RKO (cell line): ENCODE measurements around the gene PLEKHM2.
A peak's percentile ranks its signal among the peaks of the same experiment; 100 is the strongest.

Source experiments
- DNase-seq: peaks from one replicate; pipeline ENCODE4 v3.0.0-alpha.2; 2016; ENCODE audit warnings: low spot score

PLEKHM2 gene

DNA sequence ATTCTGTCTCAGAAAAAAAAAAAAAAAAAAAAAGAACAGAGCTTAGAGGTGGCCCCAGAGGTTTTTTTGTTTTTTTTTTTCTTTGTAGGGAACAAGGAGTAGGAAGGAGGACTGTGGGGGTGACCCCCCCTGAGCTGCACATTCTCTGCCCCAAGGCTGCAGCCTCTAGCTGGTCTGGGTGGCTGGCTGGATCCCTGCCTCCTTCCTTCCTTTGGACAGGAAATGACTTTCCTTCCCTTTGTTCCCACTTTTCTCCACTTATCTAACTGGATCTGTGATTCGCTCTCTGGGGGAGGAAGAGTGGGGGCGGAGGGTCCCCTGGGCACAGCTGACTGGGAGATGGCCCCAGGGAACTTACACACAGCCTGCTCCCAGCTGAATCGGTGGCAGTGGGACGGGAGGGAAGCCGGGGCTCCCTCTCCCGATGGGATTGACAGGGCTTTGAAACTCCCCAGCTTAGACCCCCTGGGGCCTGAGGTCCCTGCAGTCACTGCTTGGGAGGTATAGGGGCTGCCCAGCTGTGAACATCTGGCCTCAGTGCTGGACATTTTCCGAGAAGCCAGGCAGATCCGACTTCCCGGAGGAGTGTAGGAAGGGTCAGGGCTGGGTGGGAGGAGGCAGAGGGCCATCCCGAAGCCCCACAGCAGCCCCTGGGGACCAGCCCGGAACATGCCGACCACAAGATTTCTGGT is 76.5 kb downstream of the PLEKHM2 start:
- peak; percentile 38 for DNase-seq

DNA sequence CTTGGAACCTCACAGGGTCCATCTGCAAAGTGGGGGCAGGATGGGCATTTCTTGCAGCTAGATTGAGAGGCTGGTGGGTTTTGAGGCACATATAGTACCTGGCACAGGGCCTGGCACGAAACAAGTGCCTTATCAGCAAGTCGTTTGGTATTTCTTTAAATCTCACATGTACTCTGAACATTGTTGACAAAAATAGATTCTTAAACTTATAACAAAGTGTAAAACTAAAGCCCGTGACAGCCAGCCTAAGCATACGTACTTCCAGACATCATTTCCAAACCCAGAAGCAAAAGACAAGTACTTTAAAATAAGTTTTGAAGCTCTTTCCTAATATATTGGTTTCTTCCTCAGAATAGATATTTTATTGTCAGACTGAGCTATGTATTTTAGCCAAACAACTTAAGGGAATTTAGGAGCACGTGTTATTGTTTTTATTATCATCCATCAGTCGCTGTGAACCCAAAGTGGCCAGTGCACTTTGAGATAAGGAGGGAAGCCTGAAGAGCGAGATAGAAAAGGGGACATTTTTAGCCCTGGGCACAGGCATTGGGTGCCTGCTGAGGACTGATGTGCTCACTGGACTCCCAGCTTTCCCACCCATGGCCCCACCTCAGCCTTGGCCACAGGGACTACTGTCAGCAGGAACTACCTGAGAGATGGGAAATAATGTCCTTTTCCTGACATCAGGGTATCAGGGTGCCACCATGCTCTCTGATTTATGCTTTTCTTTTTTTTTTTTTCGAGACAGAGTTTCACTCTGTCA is 77.4 kb downstream of the PLEKHM2 start:
- DNase-seq = no peak

DNA sequence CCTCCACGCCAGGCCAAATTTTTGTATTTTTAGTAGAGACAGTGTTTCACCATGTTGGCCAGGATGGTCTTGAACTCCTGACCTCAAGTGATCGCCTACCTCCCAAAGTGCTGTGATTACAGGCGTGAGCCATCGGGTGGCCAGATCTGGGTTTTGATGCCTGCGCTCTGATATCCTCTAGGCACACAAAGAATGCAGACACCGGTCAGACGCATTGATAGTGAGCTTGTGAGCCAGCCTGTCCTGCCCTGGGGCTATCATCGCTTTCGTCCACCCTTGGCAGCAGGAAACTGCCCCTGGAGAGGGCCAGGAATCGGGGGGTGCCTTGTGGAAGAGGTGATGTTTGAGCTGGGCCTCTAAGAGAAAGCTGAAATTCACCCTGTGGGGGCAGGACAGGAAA is 78.4 kb downstream of the PLEKHM2 start:
- DNase-seq = peak; percentile 34

DNA sequence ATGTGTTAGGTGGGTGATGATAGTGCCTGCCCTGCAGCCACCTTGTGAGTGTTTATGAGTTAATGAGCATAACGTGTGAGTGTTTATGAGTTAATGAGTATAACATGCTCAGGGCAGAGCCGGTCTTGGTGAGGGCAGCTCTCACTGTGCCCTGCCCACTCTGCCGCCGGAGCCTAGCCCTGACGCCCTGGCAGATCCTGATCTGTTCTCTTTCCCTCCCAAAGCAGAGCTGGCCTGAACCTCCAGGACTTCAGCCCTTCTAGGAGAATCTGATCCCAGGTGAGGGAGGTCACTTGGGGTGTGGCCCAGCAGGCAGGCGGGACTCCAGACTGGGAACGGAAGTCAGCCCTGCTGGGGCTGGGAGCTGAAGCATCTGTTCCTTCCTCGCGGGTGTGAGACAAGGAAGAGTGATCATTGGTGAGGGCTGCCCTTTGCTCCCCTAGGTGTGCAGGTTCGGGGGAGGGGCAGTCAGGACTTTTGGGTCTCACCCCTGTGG is 80.2 kb downstream of the PLEKHM2 start:
- DNase-seq = no peak

DNA sequence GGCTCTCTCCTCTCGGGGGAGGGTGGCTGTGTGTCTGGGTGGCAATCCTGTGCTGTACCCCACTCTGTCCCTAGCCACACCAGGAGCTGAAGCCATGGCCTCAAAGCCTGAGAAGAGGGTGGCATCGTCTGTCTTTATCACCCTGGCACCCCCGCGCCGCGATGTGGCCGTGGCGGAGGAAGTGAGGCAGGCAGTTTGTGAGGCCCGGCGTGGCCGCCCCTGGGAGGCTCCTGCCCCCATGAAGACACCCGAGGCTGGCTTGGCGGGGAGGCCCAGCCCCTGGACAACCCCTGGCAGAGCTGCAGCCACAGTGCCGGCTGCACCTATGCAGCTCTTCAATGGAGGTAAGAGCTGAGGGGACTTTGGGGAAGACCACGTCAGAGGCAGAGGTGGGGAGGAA is 80.8 kb downstream of the PLEKHM2 start:
- DNase-seq = no peak

DNA sequence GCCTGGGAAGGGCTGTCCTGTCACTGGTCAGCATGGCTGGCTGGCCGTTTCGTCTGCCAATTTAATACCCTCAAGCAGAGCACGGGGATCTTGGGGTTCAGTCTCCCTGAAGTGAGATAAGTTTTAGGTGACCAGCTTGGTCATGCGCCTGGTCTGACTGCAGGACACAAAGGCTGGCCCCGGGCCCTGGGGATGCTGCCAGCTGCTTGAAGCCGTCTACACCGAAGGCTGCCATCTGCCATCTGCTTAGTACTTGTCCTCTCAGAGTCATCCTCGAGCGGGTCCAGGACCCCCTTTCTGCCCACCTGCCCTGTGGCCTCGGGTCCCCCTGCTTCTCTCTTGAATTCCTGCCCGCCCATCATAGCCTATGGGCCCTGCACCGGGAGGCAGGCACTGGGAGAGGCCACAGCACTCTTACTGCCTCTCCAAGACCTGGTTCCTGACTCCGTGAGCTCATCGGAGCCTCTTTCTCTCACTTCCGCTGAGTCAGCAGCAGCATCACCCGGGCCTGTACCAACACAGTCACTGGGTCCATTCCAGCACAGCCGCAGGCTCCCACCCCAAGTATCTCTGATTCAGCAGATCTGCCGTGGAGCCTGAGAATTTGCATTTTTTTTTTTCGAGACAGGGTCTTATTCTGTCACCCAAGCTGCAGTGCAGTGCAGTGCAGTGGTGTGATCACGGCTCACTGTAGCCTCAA is 81.5 kb downstream of the PLEKHM2 start:
- DNase-seq = peak; percentile 93

DNA sequence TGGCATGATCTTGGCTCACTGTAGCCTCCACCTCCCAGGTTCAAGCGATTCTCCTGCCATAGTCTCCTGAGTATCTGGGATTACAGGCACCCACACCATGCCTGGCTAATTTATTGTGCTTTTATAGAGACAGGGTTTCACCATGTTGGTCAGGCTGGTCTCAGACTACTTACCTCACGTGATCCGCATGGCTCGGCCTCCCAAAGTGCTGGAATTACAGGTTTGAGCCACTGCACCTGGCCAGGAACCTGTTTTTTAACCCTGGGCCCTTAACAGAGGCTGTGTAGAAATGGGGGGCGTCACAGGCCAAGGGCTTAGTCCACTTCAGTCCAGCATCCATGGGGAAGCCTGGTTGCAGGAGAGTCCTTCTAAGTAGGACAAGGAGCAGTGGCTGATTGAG is 83.8 kb downstream of the PLEKHM2 start:
- no peak for DNase-seq

DNA sequence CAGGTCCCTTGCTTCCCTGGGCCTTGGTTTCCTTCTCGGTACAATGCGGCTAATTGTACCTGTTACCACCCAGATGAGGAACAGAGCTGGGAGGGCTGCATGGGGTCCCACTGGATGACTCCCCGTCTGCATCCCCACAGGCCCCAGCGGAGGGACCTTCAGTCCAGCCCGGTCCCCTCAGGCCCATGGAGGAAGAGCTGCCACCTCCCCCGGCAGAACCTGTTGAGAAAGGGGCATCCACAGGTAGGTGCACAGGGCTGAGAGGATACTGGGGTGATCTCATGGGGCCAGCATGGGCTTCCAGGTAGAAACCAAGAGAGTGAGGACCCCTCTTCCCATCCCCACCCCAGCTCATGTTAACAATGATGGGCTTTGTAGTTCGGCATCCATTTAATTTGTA is 84.3 kb downstream of the PLEKHM2 start:
- no peak for DNase-seq

DNA sequence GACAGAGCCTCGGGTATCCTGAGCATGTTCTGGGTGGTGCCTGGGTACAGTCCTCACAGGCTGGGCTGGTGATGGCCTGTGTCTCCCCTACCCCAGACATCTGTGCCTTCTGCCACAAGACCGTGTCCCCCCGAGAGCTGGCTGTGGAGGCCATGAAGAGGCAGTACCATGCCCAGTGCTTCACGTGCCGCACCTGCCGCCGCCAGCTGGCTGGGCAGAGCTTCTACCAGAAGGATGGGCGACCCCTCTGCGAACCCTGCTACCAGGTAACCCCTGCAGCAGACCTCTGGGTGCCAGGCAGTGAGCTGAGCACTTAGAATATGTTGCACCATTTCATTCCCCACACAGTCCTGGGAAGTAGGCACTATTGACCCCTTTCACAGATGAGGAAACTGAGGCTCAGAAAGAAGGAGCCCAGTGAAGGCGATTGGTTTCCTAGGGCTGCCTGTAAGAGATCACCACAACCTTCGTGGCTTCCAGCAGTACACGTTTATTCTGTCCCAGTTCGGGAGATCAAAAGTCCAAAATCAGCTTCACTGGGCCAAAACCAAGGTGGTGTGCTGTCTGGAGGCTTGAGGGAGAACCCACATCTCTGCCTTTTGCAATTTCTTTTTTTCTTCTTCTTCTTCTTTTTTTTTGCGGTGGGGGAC is 86.3 kb downstream of the PLEKHM2 start:
- DNase-seq = no peak

DNA sequence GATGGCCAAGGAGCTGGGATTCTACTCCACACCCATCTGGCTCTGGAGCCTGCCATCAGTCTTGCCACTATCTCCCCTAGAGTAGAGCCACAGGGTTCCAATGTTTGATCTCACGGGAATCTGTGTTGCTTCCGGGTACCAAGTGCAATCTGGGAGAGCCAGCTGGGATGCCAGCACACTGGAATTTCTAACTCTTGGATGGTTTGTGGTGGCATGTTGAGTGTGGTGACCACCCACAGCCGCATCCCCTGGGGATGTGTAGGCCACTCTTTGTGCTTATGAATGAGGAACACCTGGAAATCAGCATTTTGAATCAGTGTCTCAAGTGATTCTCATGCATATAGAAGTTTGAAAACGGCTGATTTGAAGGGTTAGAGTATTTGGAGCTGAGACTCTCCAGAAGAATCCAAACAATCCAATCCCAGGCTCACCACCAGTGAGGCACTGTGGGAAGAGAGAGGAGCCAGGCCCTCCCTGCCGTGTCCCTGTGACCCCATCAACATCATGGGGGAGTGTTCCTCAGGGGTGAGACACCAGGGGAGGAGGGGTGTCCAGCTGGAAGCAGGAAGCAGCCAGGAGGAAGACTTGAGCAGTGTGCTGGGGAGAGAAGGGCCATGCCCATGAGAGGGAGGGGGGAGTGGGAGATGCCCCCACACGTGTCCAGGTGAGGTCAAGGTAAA is 87.9 kb downstream of the PLEKHM2 start:
- no peak for DNase-seq

DNA sequence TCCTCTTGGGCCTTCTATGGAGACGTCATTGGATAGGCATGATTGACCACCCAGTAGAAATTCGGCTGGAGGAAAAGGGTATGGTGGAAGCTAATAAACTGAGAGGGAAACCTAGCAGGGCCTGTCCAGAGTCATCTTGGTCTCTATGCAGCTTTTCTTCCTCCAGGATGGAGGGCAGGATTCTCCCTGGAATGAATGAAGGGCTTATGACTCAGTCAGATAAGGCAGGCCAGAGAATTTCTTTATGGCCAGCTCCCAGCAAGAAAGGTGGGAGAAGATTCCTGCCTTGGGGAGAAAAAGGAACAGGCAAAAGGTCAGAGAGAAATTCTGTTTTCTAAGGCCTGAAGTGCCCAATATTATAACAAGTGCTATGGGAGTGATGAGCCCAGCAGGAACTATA is 91.6 kb downstream of the PLEKHM2 start:
- DNase-seq = no peak

DNA sequence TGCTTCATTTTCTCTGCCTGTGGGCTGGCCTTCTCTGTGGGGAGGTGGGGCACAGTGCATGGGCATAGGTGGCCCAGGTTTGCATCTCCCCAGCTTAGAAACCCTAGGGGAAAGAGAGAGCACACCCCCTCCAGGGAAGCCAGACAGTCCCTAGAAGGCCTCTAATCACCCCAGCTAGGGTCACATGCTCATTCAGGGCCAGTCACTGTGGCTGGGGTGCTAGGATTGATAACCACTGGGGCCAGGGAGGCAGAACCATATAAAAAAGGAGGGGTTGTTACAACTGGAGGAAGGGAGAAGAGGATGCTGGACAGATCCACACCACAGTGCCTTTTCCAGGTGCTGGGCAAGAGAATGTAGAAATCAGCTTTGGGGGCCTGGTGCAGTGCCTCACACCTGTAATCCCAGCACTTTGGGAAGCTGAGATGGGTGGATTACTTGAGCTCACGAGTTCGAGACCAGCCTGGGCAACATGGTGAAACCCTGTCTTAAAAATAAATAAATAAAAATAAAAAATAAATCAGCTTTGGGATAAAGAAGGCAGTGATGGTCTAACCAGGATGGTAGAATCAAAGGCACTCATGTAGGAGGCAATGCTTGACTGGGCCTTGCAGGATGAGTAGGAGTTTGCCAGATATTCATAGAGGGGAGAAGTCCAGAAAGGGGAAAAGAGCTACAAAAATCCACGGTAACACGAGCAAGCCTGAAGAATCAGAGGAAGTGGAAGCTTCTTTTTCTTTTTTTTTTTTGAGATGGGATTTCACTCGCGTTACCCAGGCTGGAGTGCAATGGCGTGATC is 94.0 kb downstream of the PLEKHM2 start:
- DNase-seq = no peak
